ENCODE data around the gene LRTM2. TPM values are rescaled to one million over a fixed set of nuclear protein-coding genes. Genes with fewer than 3 reads are reported as not detected.

LRTM2 gene
- total RNA-seq, 1 experiment from 2014 or later = not detected

DNA sequence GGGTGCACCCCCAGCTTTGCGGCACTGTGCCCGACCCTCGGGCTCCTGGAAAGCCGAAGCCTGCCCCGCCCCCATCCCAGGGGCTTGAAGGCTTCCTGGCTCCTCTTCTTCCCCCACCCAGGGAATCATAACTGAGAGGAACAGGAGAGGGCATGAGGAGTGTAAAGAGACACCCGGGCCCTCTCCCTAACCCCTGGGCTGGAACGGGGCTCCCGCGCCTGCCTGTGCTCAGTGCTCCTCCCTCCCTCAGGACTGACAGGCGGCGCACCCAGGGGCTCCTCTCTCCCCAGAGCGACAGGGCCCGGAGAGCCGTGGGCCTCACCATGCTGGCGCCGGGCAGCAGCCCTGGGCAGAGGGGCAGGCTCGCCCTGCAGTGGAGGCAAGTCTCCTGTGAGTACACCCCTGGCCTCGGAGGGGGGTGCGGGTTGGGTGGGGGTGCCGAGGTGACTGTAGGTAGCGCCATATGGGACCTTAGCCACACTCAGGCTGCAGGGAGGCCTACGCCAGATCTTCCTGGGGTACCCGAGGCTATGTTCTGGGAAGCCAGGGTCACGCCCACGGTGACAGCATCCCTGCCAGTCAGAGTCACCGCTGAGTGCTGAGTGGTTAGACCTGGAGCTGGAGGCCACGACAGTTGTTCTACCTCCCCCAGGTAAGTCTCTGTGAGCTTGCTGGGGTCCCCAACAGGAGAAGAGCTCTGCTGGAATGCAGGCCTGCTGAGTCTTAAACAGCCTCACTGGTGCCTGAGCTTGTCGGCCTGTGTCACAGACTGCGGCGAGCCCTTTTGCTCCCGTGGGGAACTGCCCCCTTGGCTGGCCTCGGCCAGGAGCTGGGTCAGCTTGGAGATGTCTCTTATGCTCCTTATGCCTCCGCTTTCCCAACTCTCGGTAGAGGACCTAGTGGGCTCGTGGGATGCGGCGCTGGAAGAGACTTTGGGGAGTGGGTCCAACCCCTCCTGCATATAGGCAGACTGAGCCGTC, 7.8 kb downstream of the LRTM2 start:
- Histone ChIP-seq H3K27me3 (peaks cover 2% of the 10 kb centered on the region; the same call in 1 of the 2 replicates), H3K27ac (no peak overlapping the region), H3K4me3 (no peak overlapping the region), H3K36me3 (no peaks in the 10 kb centered on the region), H3K9me3 (replicated peaks) (no peaks in the 10 kb centered on the region), H3K4me1 (peaks cover 2% of the 10 kb centered on the region; the same call in 1 of the 2 replicates)
- no peak for DNase-seq

DNA sequence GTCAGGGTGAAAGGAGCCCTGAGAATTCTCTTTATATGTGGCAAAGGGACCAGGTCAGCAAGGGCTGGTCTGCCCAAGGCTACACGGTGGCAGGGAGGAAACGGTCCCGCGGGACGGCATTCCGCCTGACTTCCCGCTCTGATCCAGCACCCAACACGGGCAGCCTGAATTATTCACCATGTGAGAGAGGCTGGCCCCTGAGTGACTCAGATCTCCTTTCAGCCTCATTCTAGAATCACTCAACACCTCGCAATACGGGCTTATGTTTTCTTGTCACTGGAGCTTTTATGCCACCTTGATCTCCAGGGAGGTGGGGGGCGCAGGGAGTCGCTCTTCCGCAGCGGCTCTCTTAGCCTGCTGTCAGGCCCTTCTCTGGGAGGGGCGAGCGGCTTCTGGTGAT, 8.5 kb downstream of the LRTM2 start:
- DNase-seq = no peak
- Histone ChIP-seq H3K27ac (no peak overlapping the region), H3K9me3 (replicated peaks) (no peaks in the 10 kb centered on the region), H3K4me1 (peaks cover 2% of the 10 kb centered on the region; the same call in 1 of the 2 replicates), H3K36me3 (no peaks in the 10 kb centered on the region), H3K27me3 (no peaks in the 10 kb centered on the region; the same call in 1 of the 2 replicates), H3K4me3 (no peak overlapping the region)

DNA sequence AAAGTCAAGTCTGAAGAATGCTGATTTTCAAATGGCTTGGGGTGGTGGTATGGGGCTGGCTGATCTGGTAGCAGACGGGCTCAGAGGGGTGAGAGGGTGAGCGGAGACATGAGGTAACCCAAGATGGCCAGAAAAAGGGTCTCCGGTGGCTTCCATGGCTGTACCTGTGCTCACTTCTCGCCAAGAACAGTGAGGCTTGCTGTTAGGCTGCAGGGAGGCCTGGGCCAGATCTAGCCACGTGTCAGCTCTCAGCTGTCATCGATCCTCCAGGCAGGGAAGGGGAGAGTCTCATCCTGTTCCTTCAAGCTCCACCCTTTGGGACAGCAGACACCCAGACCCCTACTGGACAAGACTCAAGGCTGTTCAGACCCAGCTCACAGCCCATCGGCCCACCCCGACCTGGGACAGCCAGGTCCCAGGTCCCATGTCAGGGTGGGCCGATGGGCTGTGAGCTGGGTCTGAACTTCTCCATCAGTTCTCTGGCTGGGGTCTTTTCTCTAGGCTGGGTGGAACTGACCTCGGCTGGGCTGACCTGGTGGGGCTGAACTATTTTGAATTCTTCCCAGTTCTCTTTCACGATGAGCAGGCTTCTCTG, 9.0 kb downstream of the LRTM2 start:
- no peak overlapping the region for H3K4me3 ChIP-seq
- no peaks in the 10 kb centered on the region for H3K36me3 ChIP-seq
- H3K27ac ChIP-seq = no peak overlapping the region
- H3K4me1 ChIP-seq = peaks cover 2% of the 10 kb centered on the region; the same call in 1 of the 2 replicates
- no peaks in the 10 kb centered on the region; the same call in 1 of the 2 replicates for H3K27me3 ChIP-seq
- DNase-seq = no peak
- no peaks in the 10 kb centered on the region for H3K9me3 ChIP-seq (replicated peaks)

DNA sequence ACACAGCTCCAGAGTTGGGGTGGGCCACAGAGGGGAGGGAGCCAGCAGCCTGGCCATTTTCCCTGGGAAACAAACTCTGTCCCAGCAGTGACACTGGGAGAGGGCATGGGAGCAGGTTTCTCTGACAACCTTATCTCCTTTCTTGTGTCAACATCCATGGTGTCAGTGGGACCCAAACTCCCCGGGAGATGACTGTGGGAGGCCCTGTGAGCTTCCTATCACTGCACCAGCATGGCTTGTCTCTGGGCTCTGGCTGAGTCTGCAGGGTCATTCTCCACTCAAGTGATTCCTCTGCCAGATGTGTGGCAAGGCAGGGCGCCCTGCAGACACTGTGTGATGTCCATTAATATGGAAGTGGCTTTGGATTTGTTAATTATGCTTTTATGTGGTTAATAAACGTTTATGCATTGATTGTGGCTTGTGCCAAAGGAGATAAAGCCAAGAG, 10.1 kb downstream of the LRTM2 start:
- Histone ChIP-seq H3K27ac (no peak overlapping the region), H3K4me3 (no peak overlapping the region), H3K36me3 (no peaks in the 10 kb centered on the region), H3K9me3 (replicated peaks) (no peaks in the 10 kb centered on the region), H3K4me1 (peaks cover 2% of the 10 kb centered on the region; the same call in 1 of the 2 replicates), H3K27me3 (no peaks in the 10 kb centered on the region; the same call in 1 of the 2 replicates)
- no peak for DNase-seq

DNA sequence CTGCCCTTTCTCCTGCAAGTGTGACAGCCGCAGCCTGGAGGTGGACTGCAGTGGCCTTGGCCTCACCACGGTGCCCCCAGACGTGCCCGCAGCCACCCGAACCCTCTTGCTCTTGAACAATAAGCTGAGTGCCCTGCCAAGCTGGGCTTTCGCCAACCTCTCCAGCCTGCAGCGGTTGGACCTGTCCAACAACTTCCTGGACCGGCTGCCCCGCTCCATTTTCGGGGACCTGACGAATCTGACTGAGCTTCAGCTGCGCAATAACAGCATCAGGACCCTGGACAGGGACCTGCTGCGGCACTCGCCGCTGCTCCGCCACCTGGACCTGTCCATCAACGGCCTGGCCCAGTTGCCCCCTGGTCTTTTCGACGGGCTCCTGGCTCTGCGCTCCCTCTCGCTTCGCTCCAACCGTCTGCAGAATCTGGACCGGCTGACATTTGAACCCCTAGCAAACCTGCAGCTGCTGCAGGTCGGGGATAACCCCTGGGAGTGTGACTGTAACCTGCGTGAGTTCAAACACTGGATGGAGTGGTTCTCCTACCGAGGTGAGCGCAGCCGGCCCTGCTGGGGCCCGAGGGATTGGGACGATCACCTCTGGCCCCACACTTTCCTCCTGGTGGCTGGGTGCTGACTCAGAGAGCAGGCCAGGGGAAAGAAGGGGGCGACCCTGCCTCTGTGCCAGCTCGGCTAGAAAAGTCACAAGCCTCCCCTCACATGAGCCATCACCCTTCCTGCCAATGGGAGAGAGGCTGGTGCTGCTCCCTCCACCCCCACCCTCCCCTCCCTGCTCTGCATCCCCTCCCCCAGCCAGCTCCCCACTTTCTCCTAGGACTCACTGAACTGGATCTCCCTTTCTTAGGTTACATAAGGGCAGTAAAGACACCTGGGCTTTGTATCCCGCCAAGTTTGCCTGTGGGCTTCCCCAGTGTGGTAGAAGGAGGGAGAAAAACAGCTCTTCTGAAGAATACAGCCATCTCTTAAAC, 10.9 kb downstream of the LRTM2 start:
- no peaks in the 10 kb centered on the region; the same call in 1 of the 2 replicates for H3K27me3 ChIP-seq
- peaks cover 2% of the 10 kb centered on the region; the same call in 1 of the 2 replicates for H3K4me1 ChIP-seq
- no peak overlapping the region for H3K4me3 ChIP-seq
- no peak overlapping the region for H3K27ac ChIP-seq
- no peaks in the 10 kb centered on the region for H3K9me3 ChIP-seq (replicated peaks)
- peak; percentile 92 to 94 for DNase-seq
- no peaks in the 10 kb centered on the region for H3K36me3 ChIP-seq

DNA sequence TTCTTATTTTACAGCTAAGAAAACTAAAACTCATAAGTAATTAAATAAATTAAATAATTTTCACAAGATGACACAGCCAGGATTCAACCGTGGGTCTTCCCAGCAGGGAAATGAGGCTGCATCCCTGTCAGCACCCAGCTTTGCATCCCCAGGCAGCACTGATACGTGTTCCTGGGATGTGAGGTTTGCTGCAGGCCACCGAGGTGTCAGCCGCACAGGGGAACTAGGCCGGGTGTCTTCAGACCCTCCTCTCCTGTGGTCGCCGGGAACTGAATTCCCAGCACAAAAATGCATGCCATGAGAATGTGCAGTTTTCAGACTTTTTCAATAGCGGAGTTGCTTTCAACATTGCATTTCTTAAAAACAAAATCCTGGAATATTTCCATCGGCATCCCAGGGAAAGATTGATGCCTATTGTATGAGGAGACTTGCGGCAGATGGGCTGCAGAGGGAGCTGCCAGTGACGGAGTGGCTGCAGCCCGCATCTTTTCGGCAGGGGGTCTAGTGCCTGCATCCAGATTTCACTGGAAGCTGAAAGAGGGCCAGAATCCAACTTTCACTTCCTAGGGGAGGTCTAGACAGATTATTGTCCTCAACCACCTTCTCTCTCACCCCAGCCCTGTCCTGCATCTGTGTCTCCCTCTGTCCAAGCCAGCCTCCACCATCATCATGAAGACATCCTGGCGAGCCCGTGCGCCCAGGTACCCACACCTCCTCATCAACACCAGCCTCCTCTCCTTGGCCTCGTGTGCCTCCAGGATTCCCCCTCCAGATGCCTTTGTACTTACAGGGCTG, 12.6 kb downstream of the LRTM2 start:
- Histone ChIP-seq H3K4me3 (no peak overlapping the region), H3K4me1 (peaks cover 16% of the 10 kb centered on the region), H3K27ac (no peak overlapping the region), H3K27me3 (no peaks in the 10 kb centered on the region), H3K9me3 (replicated peaks) (no peaks in the 10 kb centered on the region), H3K36me3 (no peaks in the 10 kb centered on the region)
- no peak for DNase-seq

DNA sequence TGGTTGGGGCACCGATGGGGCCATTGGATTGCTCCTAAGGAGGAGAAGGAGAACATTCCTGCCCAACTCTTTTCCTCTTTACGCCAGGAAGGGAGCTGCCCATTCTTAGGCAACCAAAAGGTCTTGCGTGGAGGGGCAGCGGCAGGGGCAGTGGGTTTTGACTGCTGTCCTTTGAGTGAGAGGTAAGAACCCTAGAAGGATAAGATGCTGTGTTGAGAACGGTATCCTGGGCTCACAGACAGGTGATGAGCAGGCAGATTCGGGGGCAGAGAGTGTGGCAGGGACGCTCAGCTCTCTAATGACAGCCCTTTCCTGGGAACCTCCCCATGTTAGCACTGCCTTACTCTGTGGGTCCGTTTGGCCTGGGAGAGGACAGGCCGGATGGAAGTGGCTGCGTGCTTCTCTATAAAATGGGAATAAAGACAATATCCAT, 13.2 kb downstream of the LRTM2 start:
- no peak overlapping the region for H3K4me3 ChIP-seq
- H3K27ac ChIP-seq = no peak overlapping the region
- no peaks in the 10 kb centered on the region for H3K9me3 ChIP-seq (replicated peaks)
- DNase-seq = no peak
- no peaks in the 10 kb centered on the region for H3K36me3 ChIP-seq
- H3K4me1 ChIP-seq = peaks cover 21% of the 10 kb centered on the region
- no peaks in the 10 kb centered on the region for H3K27me3 ChIP-seq

DNA sequence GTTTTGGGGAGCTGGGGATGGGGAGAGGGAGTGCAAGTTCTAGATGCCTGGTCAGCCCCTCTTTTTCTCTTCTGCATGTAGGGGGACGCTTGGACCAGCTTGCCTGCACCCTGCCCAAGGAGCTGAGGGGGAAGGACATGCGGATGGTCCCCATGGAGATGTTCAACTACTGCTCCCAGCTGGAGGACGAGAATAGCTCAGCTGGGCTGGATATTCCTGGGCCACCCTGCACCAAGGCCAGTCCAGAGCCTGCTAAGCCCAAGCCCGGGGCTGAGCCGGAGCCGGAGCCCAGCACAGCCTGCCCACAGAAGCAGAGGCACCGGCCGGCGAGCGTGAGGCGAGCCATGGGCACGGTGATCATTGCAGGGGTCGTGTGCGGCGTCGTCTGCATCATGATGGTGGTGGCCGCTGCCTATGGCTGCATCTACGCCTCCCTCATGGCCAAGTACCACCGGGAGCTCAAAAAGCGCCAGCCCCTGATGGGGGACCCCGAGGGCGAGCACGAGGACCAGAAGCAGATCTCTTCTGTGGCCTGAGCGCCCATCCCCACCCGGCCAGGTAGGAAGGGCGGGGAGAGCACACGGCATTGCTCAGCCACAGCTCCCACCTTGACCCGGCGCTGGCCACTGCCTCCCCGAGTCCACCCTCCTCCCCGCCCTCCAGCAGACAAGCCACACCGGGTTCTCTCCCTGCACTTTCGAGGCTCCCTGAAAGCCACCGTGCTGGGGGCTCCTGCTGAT, 14.0 kb downstream of the LRTM2 start:
- no peaks in the 10 kb centered on the region for H3K27me3 ChIP-seq
- H3K9me3 ChIP-seq (replicated peaks) = no peaks in the 10 kb centered on the region
- H3K36me3 ChIP-seq = no peaks in the 10 kb centered on the region
- peaks cover 21% of the 10 kb centered on the region for H3K4me1 ChIP-seq
- no peak for DNase-seq
- H3K4me3 ChIP-seq = no peak overlapping the region
- H3K27ac ChIP-seq = no peak overlapping the region

DNA sequence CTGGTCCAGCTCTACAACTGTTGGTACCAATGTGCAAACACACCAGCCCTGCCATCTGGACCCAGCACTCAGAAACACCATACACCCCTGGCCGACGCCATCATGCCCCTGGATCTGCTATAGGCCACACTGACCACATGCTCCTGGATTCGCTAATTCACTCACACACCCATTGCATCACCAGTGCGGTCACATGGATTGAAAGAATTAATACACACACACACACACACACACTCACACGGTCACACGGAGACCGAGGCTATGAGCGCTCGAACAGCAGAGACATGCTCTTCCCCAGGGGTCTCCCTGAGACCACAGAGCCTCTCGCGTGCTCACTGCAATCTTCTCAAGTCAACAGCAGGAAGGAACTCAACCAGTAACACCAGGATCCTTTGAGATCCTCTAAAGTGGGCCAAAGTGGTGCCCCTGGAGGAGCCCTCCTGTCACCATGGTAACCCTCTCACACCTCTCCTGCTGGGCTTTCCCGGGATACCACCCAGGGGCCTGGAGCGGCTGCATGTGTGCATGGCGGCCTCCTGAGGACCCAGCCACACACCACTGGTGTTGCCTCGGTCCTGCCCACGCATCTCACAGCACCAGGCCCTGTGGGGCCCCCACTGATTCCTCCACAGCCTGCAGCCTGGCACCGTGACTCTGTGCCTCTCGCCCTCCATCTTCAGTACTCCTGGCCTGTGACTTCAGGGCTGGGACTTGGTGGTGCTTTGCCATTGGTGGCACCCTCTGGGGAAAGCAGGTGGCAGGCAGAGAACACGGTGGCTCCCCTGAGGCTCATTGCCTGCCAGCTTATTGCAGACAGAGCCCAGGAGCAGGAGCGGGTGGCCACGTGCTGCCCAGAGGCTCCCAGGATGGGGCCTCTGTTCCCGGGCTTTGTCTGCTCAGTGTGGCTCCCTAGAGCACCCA, 15.1 kb downstream of the LRTM2 start:
- Histone ChIP-seq H3K4me3 (no peak overlapping the region), H3K4me1 (peaks cover 21% of the 10 kb centered on the region), H3K27me3 (no peaks in the 10 kb centered on the region), H3K9me3 (replicated peaks) (no peaks in the 10 kb centered on the region), H3K36me3 (no peaks in the 10 kb centered on the region), H3K27ac (no peak overlapping the region)
- DNase-seq = no peak

DNA sequence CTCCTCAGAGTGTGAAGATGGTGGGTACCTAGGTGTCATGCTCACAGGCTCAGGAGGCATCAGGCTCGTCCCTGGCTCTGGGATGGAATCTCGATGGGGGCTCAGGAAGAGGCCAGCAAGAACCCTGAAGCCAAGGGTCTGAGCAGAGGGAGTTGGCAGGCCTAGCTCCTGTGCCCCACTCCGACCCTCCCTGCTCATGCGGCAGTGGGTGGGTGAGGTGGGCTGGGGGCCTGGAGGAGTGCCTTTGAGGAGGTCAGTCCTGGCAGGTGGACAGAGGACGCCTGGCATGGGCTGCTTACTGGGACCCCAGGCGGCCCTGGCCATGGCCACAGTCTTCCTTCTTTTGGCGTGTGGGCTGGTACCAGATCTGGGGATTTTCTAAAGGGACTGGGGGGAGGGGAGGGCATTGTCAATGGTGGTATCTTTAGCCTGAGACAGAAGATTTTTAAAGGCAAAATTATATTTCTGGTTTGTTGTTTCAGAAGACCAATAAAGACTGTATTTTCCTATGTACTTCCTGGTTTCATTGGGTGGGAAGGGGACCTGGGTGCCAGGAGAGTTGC, 16.0 kb downstream of the LRTM2 start:
- no peaks in the 10 kb centered on the region for H3K36me3 ChIP-seq
- DNase-seq = no peak
- H3K4me1 ChIP-seq = peaks cover 19% of the 10 kb centered on the region
- H3K27ac ChIP-seq = peak overlapping the region; percentile 60; the same call in 1 of the 2 replicates
- H3K9me3 ChIP-seq (replicated peaks) = no peaks in the 10 kb centered on the region
- no peak overlapping the region for H3K4me3 ChIP-seq
- no peaks in the 10 kb centered on the region for H3K27me3 ChIP-seq

DNA sequence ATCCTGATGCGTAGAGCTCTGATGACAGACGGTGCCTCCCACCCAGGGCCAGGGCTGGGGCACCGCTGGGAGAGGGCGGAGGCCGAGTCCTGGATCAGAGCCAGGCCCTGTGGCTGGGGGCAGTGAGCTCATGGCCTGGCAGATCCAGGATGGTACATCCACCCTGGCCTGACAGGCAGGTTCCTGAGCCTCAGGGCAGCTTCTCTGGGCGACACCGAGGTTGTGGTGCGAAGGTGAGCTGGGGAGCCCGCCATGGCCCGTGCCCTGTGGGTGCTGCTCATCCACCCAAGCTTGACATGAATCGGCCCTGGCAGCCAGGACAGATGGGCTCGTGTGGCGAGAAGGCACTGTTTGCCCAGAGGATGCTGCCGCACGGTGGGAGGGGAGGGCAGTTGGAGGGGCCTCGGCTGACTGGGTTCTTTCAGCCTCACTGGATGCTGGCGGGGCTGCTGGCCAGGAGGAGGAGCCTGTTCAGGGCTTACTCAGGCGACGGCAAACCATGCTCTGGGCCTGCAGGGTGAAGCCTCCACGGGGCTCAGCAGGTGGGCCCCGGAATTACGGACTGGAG, 16.6 kb downstream of the LRTM2 start:
- peak overlapping the region; percentile 60 for H3K27ac ChIP-seq
- no peaks in the 10 kb centered on the region for H3K9me3 ChIP-seq (replicated peaks)
- H3K4me3 ChIP-seq = no peak overlapping the region; the same call in 1 of the 2 replicates
- H3K4me1 ChIP-seq = peaks cover 19% of the 10 kb centered on the region
- DNase-seq = peak; percentile 50 to 57
- no peaks in the 10 kb centered on the region for H3K36me3 ChIP-seq
- H3K27me3 ChIP-seq = no peaks in the 10 kb centered on the region

All from SJCRH30 (cell line).